ENCODE results near the gene ARHGAP31. TPM values are rescaled to one million over a fixed set of nuclear protein-coding genes. Genes with fewer than 3 reads are reported as not detected.

ARHGAP31 gene
- total and polyA plus RNA-seq, 7 donors, result 1.9 to 13.2 (median 5.3) TPM

DNA sequence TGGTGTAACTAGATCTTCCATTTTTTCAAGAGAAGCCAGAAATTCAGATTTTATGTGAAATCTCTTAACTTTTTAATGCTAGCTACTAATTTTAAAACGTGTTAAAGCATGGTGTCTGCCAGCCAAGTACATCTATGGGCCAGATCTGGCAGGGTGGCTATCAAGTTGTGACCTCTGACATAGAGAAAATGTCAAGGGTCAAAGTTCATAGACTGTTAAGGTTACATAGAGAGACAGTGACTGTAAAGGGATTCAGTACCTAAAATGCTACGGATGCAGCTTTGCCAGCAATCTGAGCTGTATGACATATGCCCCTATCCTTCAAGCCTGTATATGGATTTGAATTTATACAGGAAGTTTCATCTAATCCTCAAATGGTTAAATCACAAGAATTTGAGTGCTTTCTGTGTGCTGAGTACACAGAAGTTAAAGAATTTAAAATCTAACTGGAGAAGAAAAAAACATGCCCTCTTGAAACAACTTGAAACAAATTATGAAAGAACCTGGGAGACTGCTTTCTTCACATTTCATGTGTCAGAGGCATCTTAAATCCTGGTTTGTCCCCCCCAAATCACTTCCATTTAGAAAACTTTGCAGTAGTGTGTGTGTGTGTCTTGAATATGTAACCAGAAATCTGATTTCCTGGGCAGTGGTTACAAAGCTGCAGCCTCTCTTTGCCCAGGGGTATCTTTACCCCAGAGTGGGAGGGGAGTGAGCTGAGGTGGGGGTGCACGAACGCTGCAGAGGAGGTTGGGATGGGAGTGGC is 895 bp upstream of the ARHGAP31 start:
- ATAC-seq, result no peak
- TF ChIP-seq, protein P1, sequence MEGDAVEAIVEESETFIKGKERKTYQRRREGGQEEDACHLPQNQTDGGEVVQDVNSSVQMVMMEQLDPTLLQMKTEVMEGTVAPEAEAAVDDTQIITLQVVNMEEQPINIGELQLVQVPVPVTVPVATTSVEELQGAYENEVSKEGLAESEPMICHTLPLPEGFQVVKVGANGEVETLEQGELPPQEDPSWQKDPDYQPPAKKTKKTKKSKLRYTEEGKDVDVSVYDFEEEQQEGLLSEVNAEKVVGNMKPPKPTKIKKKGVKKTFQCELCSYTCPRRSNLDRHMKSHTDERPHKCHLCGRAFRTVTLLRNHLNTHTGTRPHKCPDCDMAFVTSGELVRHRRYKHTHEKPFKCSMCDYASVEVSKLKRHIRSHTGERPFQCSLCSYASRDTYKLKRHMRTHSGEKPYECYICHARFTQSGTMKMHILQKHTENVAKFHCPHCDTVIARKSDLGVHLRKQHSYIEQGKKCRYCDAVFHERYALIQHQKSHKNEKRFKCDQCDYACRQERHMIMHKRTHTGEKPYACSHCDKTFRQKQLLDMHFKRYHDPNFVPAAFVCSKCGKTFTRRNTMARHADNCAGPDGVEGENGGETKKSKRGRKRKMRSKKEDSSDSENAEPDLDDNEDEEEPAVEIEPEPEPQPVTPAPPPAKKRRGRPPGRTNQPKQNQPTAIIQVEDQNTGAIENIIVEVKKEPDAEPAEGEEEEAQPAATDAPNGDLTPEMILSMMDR (IDR thresholded peaks at IDR 0.05), result no peak
- H3K27ac ChIP-seq, result peak overlapping the region; percentile 78
- peaks cover 7% of the 10 kb centered on the region for H3K4me1 ChIP-seq
- no peaks in the 10 kb centered on the region for H3K9me3 ChIP-seq
- WGBS, 3 donors, result 26 to 29% (median 29%) methylated on average over 4 of the region's 4 CpGs
- H3K27me3 ChIP-seq (ENCODE audit: insufficient read depth in 3 of 3, low read length in 2 of 3), result no peaks in the 10 kb centered on the region
- intact Hi-C loops (cut with DNase I), result no loop called here
- H3K36me3 ChIP-seq (ENCODE audit: insufficient read depth in 1 of 2, low read depth in 1 of 2), result no peaks in the 10 kb centered on the region
- peak overlapping the region; percentile 88 for H3K4me3 ChIP-seq
- DNase-seq, result no peak

DNA sequence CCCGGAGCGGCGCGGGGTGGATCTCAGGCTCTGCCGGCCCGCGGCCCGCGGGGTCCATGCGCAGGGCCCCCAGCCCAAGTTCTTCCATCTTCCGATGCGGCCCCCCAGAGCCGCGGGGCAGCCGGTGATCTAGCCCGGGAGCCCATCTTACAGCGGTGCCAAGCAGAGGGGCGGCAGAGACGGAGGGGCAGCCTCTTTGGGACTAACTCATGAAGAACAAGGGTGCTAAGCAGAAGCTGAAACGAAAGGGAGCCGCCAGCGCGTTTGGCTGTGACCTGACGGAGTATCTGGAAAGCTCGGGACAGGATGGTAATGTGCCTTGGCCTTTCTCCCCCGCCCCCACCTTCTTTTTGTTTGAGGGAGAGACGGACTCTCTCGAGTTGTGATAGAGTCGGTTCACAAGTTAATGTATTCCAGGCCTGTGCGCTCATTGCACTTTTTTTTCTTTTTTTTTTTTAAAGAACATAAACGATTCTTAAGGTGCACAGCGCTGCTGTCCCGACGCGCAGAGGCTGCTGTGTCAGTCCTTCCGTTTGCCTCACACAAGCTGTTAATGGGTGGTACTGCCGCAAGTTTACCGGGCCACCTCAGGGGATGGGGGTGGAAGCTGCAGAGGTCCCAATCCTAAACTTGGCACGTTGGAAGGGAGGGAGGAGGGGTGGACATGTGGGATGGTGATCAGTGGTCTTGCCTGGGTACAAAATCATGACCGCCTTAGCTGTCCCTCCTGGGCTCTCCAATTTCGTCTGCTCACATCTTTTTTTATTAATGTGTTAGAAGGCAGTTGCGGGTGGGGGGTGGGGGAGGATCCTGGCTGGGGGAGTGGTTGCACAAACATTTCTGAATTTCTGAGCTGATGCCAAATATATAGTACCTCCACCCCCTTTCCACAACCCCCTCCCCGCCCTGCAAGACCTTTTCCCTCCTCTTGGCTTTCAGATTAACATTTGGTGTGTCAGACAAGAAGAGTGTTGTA is 801 bp downstream of the ARHGAP31 start:
- DNase-seq (peak in 1 of 2 donors; percentile 31), ATAC-seq (peak in 3 of 4 donors; percentile 36 to 46 (median 39))
- TF ChIP-seq, protein P1 (IDR thresholded peaks at IDR 0.05), result no peak
- intact Hi-C loops (cut with DNase I), result loop anchor here in 1 of 2 donors (1.0 kb wide), 1 partner anchor 27 kb away; no protein-coding TSS in a partner anchor
- Histone ChIP-seq H3K27ac (peak overlapping the region; percentile 78), H3K4me3 (peak overlapping the region; percentile 88), H3K27me3 (ENCODE audit: insufficient read depth in 3 of 3, low read length in 2 of 3) (no peaks in the 10 kb centered on the region), H3K9me3 (no peaks in the 10 kb centered on the region), H3K36me3 (ENCODE audit: insufficient read depth in 1 of 2, low read depth in 1 of 2) (no peaks in the 10 kb centered on the region), H3K4me1 (peaks cover 7% of the 10 kb centered on the region)
- WGBS, 3 donors, result 7 to 8% (median 7%) methylated on average over 43 of the region's 43 CpGs

- TF ChIP-seq, protein P1 (IDR thresholded peaks at IDR 0.05), result no peak
- Histone ChIP-seq H3K36me3 (ENCODE audit: insufficient read depth in 1 of 2, low read depth in 1 of 2) (no peaks in the 10 kb centered on the region), H3K27me3 (ENCODE audit: insufficient read depth in 3 of 3, low read length in 2 of 3) (no peaks in the 10 kb centered on the region), H3K4me1 (peaks cover 7% of the 10 kb centered on the region), H3K4me3 (peak overlapping the region; percentile 88), H3K27ac (peak overlapping the region; percentile 32), H3K9me3 (no peaks in the 10 kb centered on the region)
- DNase-seq (no peak), ATAC-seq (no peak)
- WGBS, 3 donors, result 63 to 64% (median 64%) methylated on average over 8 of the region's 8 CpGs
- intact Hi-C loops (cut with DNase I), result no loop called here
Observed at GRCh38 chr3:119295816-119296726, 1.9 kb downstream of the ARHGAP31 start.

GRCh38 chr3:119296727-119297122 is 2.5 kb downstream of the ARHGAP31 start:
- peak overlapping the region; percentile 88 for H3K4me3 ChIP-seq
- intact Hi-C loops (cut with DNase I), result no loop called here
- TF ChIP-seq, protein P1 (IDR thresholded peaks at IDR 0.05), result no peak

More at GRCh38 chr3:119296727-119297122, 2.5 kb downstream of the ARHGAP31 start:
- no peaks in the 10 kb centered on the region for H3K36me3 ChIP-seq (ENCODE audit: insufficient read depth in 1 of 2, low read depth in 1 of 2)
- no peaks in the 10 kb centered on the region for H3K9me3 ChIP-seq
- peaks cover 7% of the 10 kb centered on the region for H3K4me1 ChIP-seq
- DNase-seq, result no peak
- ATAC-seq, result no peak
- no peaks in the 10 kb centered on the region for H3K27me3 ChIP-seq (ENCODE audit: insufficient read depth in 3 of 3, low read length in 2 of 3)
- 72 to 78% (median 77%) methylated on average over 4 of the region's 4 CpGs for WGBS, 3 donors
- no peak overlapping the region for H3K27ac ChIP-seq
